Thyroid gland (tissue), 4 donors: Measurements from ENCODE around the gene STRA8. TPM values are rescaled to one million over a fixed set of nuclear protein-coding genes. Genes with fewer than 3 reads are reported as not detected.

Experiments used
- DNase-seq, 2 donors: peaks; one replicate each; pipeline ENCODE4 v3.0.0-alpha.2; 2019
- H3K27ac ChIP-seq, 3 donors: fragments of 200-600 bp; sonication (generic); 1 replicate in 2 of 3; 2 replicates in 1 of 3; pipeline ENCODE4 v1.5.1; 2016 to 2019; ENCODE audit warnings: mild to moderate bottlenecking in 1 of 3, moderate library complexity in 1 of 3
- H3K27me3 ChIP-seq: fragments of 200-600 bp; sonication (generic); one replicate; pipeline ENCODE4 v1.5.1; 2019
- H3K36me3 ChIP-seq, 2 donors: fragments of 200-600 bp; sonication (generic); one replicate each; pipeline ENCODE4 v1.5.1; 2016 to 2019
- H3K4me1 ChIP-seq, 2 donors: fragments of 200-600 bp; sonication (generic); one replicate each; pipeline ENCODE4 v1.5.1; 2017 to 2019
- H3K4me3 ChIP-seq, 3 donors: fragments of 200-600 bp; sonication (generic); replicated peaks in 1 of 3; 1 replicate in 2 of 3; 2 replicates in 1 of 3; pipeline ENCODE4 v1.5.1; 2016; ENCODE audit warnings: mild to moderate bottlenecking in 1 of 3
- H3K9me3 ChIP-seq: fragments of 200-600 bp; sonication (generic); one replicate; pipeline ENCODE4 v1.5.1; 2017
- CTCF ChIP-seq, 6 experiments: fragments of 200-600 bp in 3 of 6; fragments of 450-650 bp in 3 of 6; sonication (generic) in 3 of 6; IDR thresholded peaks; one replicate each; pipeline ENCODE4 v1.5.1; 2016 to 2019; ENCODE audit warnings: antibody characterized with exemption in 6 of 6, mild to moderate bottlenecking in 2 of 6, inconsistent platforms in 1 of 6, moderate library complexity in 1 of 6
- POLR2A ChIP-seq, 2 donors: fragments of 450-650 bp; IDR thresholded peaks; one replicate each; pipeline ENCODE4 v1.6.1; 2017; ENCODE audit warnings: antibody characterized with exemption in 2 of 2, mild to moderate bottlenecking in 2 of 2, moderate library complexity in 1 of 2
- WGBS, 2 donors: methylation state at CpG; one replicate each; pipeline ENCODE4 v1.1.5; 2017; 5-methylcytosine and 5-hydroxymethylcytosine counted together
- intact Hi-C: fragments of 100-400 bp; cut with DNase I; formaldehyde crosslinking; loops from one replicate; pipeline ENCODE4 v1.15.1; 2023
- total RNA-seq, 4 donors: library from RNA; depleted of rRNA; stranded (reverse); fragments of >200 nt; gene quantifications; one replicate each; pipeline ENCODE4 v1.2.3, GENCODE V29; 2016

Gene STRA8
- total RNA-seq, 4 donors from 2014 or later = not detected

GRCh38 chr7:135273581-135273980 lies 39.9 kb downstream of the STRA8 start:
- Histone ChIP-seq H3K36me3 (no peaks in the 10 kb centered on the region), H3K27me3 (no peaks in the 10 kb centered on the region), H3K9me3 (no peaks in the 10 kb centered on the region), H3K4me1 (no peaks in the 10 kb centered on the region), H3K4me3 (no peak overlapping the region), H3K27ac (no peak overlapping the region)
- intact Hi-C loops = no loop called here
- no peak for DNase-seq
- 79 to 81% methylated on average over 4 of the region's 4 CpGs for WGBS, 2 donors
- no peak for TF ChIP-seq POLR2A (IDR thresholded peaks at IDR 0.05)
- TF ChIP-seq CTCF (IDR thresholded peaks at IDR 0.05) = no peak

- Histone ChIP-seq H3K27me3 (no peaks in the 10 kb centered on the region), H3K36me3 (no peaks in the 10 kb centered on the region), H3K9me3 (no peaks in the 10 kb centered on the region), H3K4me1 (no peaks in the 10 kb centered on the region), H3K27ac (no peak overlapping the region), H3K4me3 (no peak overlapping the region)
- peak; percentile 54 to 59 for DNase-seq
- TF ChIP-seq POLR2A (IDR thresholded peaks at IDR 0.05) (no peak), CTCF (IDR thresholded peaks at IDR 0.05) (peak; percentile 55 to 88 (median 70))
- intact Hi-C loops = no loop called here
- WGBS, 2 donors = 41% methylated on average over 14 of the region's 14 CpGs
Measured at GRCh38 chr7:135274495-135275268, 41.0 kb downstream of the STRA8 start.

- intact Hi-C loops = no loop called here
- no peaks in the 10 kb centered on the region for H3K4me1 ChIP-seq
- 90 to 95% methylated on average over 10 of the region's 10 CpGs for WGBS, 2 donors
- no peak for DNase-seq
- no peaks in the 10 kb centered on the region for H3K36me3 ChIP-seq
- no peaks in the 10 kb centered on the region for H3K9me3 ChIP-seq
- H3K4me3 ChIP-seq = no peak overlapping the region
- H3K27ac ChIP-seq = no peak overlapping the region
- no peak for TF ChIP-seq POLR2A (IDR thresholded peaks at IDR 0.05)
- no peak for TF ChIP-seq CTCF (IDR thresholded peaks at IDR 0.05)
- no peaks in the 10 kb centered on the region for H3K27me3 ChIP-seq
Measured at GRCh38 chr7:135275971-135276580, 42.4 kb downstream of the STRA8 start.

GRCh38 chr7:135277161-135277560 lies 43.5 kb downstream of the STRA8 start:
- H3K27me3 ChIP-seq = no peaks in the 10 kb centered on the region
- H3K36me3 ChIP-seq = no peaks in the 10 kb centered on the region
- H3K27ac ChIP-seq = no peak overlapping the region
- no peaks in the 10 kb centered on the region for H3K9me3 ChIP-seq
- 83 to 86% methylated on average over 7 to 12 of the region's 13 CpGs for WGBS, 2 donors
- TF ChIP-seq CTCF (IDR thresholded peaks at IDR 0.05) (no peak), POLR2A (IDR thresholded peaks at IDR 0.05) (no peak)
- intact Hi-C loops = no loop called here
- H3K4me3 ChIP-seq = no peak overlapping the region
- DNase-seq = no peak
- peaks cover 4 to 5% of the 10 kb centered on the region in 2 donors for H3K4me1 ChIP-seq

GRCh38 chr7:135281363-135281949 lies 47.8 kb downstream of the STRA8 start:
- peaks cover 4 to 5% of the 10 kb centered on the region in 2 donors for H3K4me1 ChIP-seq
- no peak overlapping the region for H3K4me3 ChIP-seq
- H3K27me3 ChIP-seq = no peaks in the 10 kb centered on the region
- no peaks in the 10 kb centered on the region for H3K9me3 ChIP-seq
- peak; percentile 82 to 99 (median 94) for TF ChIP-seq CTCF (IDR thresholded peaks at IDR 0.05)
- TF ChIP-seq POLR2A (IDR thresholded peaks at IDR 0.05) = no peak
- intact Hi-C loops = loop anchor here (5.0 kb wide), 2 partner anchors 51 to 276 kb away; partner anchors contain the start of gene NUP205
- peak; percentile 82 to 86 for DNase-seq
- 2 to 6% methylated on average over 7 of the region's 7 CpGs for WGBS, 2 donors
- H3K27ac ChIP-seq = no peak overlapping the region
- no peaks in the 10 kb centered on the region for H3K36me3 ChIP-seq
